H1 (cell line): ENCODE data around the gene TBC1D4. TPM values are rescaled to one million over a fixed set of nuclear protein-coding genes. Genes with fewer than 3 reads are reported as not detected.

ENCODE experiments used
- TAF7 ChIP-seq: optimal IDR thresholded peaks from 2 replicates; pipeline ENCODE3; 2011; ENCODE audit warnings: low read depth, mild to moderate bottlenecking, inconsistent platforms, low read length, moderate library complexity, borderline replicate concordance
- polyA plus RNA-seq, 7 experiments: library from polyadenylated mRNA; depleted of rRNA in 3 of 7; stranded (reverse) in 5 of 7; unstranded in 2 of 7; fragments of >200 nt in 5 of 7; fragments of 200-250 nt in 2 of 7; gene quantifications; 1 replicate in 5 of 7; 2 replicates in 1 of 7; 4 replicates in 1 of 7; pipeline versions ENCODE4 v1.2.1 to v1.2.3, GENCODE V29; 2011 to 2013; ENCODE audit warnings: missing spikeins in 2 of 7, mixed read lengths in 2 of 7
- total RNA-seq: library from RNA; stranded (reverse); fragmentation: NEBNext Ultra II Directional; extraction: Animal tissue kit (Norgen Biotek cat#: 25700); gene quantifications from 2 replicates; pipeline ENCODE4 v1.2.1, GENCODE V29; 2021

Gene TBC1D4
- total and polyA plus RNA-seq, 2 of the 8 experiments (the other 6 are each of a cell fraction or from before 2014, with no cell fraction given) = 16.7 to 39.0 TPM

- TF ChIP-seq TAF7 = no peak
These were observed 64.3 kb downstream of the TBC1D4 start (continued) for GRCh38 chr13:75417656-75418055.
